Lower leg skin (tissue), 4 donors: Measurements from ENCODE around the gene ANKRD34C. TPM values are rescaled to one million over a fixed set of nuclear protein-coding genes. Genes with fewer than 3 reads are reported as not detected.

Experiments used
- DNase-seq, 2 donors: peaks; one replicate each; pipeline ENCODE4 v3.0.0-alpha.2; 2019; ENCODE audit warnings: low spot score in 2 of 2
- H3K4me3 ChIP-seq: fragments of 200-600 bp; sonication (generic); 2 replicates; pipeline ENCODE4 v1.5.1; 2017; ENCODE audit warnings: mild to moderate bottlenecking, low read depth; ENCODE audit not compliant: poor library complexity, severe bottlenecking
- POLR2A ChIP-seq, 2 donors: fragments of 450-650 bp; IDR thresholded peaks; one replicate each; pipeline ENCODE4 v1.6.1; 2016 to 2017; ENCODE audit warnings: antibody characterized with exemption in 2 of 2, mild to moderate bottlenecking in 1 of 2, moderate library complexity in 1 of 2
- WGBS, 2 donors: methylation state at CpG; one replicate each; pipeline ENCODE4 v1.1.5; 2018; 5-methylcytosine and 5-hydroxymethylcytosine counted together
- intact Hi-C: fragments of 100-400 bp; cut with DNase I; formaldehyde crosslinking; loops from one replicate; pipeline ENCODE4 v1.15.0; 2023; ENCODE audit warnings: low total_unique reads
- total RNA-seq, 4 donors: library from RNA; depleted of rRNA; stranded (reverse); fragments of >200 nt; gene quantifications; one replicate each; pipeline ENCODE4 v1.1.0, GENCODE V29; 2016
- TF ChIP-seq, protein P1 (sequence below), 3 donors: fragments of 450-650 bp; IDR thresholded peaks; one replicate each; pipeline ENCODE4 v1.5.1; 2016; ENCODE audit warnings: antibody characterized with exemption in 3 of 3, mild to moderate bottlenecking in 3 of 3, moderate library complexity in 2 of 3

The ANKRD34C gene
- total RNA-seq = not detected

DNA sequence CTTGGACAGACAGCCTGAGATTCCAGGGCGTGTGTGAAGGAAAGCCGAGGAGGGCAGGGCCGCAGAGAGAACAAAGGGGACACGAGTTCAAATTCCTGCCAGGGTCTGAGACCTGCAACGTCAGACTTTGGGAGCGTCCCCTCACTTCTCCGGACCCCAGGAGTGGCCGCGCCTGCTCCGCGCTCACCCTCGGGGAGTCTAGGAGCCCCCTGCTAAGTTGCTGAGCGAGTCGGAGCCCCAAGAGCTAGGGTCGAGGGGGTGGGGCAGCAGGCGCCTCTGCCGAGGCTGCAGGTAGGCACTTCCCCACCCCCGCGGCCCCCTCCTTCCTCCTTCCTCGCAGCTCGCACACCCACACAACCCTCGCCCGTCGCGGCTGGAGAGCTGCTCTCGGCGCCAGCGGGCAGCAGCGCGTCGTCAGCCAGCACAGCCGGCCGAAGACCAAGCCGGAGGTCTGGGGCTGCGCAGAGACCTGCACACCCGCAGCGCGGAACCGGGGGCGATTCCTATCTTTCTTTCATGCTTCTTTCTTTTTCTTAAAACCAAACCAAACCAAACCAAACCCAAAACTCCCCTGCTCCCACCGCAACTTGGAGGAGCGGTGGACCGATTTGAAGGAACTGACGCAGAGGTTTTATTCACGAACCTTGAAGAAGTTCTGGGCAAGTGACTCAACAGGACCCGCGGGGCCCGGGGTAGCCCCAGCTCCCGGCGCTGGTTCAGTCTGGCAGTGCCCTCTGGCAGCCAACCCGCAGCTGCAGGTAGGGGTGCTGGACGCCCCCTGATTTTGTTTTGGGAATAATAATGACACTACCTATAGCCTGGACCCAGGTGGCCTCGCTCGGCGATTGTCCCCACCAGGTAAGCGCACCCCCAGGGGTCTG, at the start of gene ANKRD34C:
TSS of gene ANKRD34C (plus strand) at position 352 of the 881 bp plus-strand sequence. CDS start 10,563 bp downstream, outside the sequence.
- intact Hi-C loops = no loop called here
- H3K4me3 ChIP-seq = no peak within 1 kb of the TSS
- TF ChIP-seq POLR2A (IDR thresholded peaks at IDR 0.05) = no peak
- TF ChIP-seq, protein P1, sequence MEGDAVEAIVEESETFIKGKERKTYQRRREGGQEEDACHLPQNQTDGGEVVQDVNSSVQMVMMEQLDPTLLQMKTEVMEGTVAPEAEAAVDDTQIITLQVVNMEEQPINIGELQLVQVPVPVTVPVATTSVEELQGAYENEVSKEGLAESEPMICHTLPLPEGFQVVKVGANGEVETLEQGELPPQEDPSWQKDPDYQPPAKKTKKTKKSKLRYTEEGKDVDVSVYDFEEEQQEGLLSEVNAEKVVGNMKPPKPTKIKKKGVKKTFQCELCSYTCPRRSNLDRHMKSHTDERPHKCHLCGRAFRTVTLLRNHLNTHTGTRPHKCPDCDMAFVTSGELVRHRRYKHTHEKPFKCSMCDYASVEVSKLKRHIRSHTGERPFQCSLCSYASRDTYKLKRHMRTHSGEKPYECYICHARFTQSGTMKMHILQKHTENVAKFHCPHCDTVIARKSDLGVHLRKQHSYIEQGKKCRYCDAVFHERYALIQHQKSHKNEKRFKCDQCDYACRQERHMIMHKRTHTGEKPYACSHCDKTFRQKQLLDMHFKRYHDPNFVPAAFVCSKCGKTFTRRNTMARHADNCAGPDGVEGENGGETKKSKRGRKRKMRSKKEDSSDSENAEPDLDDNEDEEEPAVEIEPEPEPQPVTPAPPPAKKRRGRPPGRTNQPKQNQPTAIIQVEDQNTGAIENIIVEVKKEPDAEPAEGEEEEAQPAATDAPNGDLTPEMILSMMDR (IDR thresholded peaks at IDR 0.05) = no peak
- DNase-seq = no peak
- 8% methylated on average over 42 to 54 of the region's 56 CpGs for WGBS, 2 donors

DNA sequence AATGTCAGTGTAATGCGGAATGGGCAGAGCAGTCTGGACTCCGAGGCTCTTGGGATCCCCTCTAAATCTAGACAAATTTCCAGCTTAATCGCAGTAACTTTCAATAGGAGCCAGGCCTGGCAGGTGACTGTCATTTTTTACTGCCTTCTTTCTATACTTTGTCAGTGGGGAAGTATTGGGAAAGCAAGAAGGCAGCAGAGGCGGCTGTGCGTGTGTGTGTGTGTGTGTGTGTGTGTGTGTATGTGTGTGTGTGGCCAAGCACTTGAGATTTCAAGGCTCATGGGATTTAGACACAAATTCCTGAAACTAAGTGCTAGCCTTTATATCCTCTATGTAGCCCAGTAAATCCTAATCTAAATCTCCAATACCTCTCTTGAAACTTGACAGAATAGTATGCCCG, 49.3 kb upstream of the ANKRD34C start:
- TF ChIP-seq, protein P1 (IDR thresholded peaks at IDR 0.05) = no peak
- intact Hi-C loops = no loop called here
- H3K4me3 ChIP-seq = no peak overlapping the region
- 75 to 76% methylated on average over 6 of the region's 6 CpGs for WGBS, 2 donors
- DNase-seq = peak in 1 of 2 donors; percentile 34

DNA sequence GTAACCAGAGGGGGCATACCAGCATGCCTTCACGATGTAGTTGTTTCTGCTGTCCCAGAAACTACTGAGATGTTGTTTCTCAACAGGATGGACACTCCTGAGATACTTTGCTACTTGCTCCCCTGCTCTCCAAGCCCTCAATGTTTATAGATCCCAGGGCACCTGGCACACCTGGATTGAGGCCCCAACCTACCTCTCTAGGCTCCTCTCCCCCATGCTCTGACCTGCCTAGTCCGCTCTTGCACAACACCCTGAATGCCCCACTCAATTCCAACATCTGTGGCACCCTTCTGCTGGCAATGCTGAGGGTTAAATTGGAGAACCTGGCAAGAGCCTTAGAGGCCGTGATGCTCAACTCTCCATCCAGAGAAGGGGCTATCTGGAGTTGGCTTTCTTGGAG, 42.5 kb upstream of the ANKRD34C start:
- DNase-seq = no peak
- WGBS, 2 donors = 67 to 82% methylated on average over 3 of the region's 3 CpGs
- H3K4me3 ChIP-seq = no peak overlapping the region
- intact Hi-C loops = no loop called here
- TF ChIP-seq POLR2A (IDR thresholded peaks at IDR 0.05) = no peak

DNA sequence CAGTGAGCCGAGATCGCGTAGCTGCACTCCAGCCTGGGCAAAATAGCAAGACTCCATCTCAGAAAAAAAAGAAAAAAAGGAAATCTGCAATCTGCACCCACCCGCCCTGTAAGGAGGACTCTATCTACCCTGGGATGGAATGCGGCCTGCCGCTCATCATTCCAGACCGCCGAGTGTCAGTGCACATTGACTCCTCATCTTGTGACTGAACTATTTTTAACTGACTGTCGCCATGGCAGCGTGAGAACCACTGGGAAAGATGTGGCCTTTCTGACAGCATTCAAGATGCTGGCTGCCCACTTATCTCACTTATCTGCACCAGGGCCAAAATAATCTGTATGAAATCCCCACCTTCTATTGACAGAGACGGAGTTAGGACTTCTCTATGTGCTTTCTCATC, 38.8 kb upstream of the ANKRD34C start:
- TF ChIP-seq POLR2A (IDR thresholded peaks at IDR 0.05) = no peak
- TF ChIP-seq, protein P1 (IDR thresholded peaks at IDR 0.05) = no peak
- intact Hi-C loops = no loop called here
- DNase-seq = peak in 1 of 2 donors; percentile 50
- H3K4me3 ChIP-seq = no peak overlapping the region
- 72 to 80% methylated on average over 11 of the region's 11 CpGs for WGBS, 2 donors

DNA sequence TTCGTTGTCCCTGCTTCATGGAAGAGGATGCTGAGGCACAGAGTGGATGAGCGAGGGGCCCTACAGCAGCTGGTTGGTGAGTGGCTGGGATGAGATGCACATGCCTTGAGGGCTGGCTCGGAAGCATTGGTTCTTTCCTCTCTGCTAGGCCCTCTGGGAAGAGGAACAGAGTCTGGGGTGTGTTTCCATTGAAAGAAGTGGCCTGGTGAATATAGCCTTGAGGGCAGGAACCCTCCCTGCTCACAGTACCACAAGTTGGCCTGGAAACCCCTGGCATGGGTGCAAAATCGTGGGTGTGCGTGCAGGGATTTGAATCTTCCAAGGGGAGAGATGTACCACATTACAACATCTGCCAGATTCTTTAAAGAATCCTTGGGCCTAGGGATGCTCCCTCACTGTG, 37.6 kb upstream of the ANKRD34C start:
- peak in 1 of 2 donors; percentile 70 for DNase-seq
- H3K4me3 ChIP-seq = no peak overlapping the region
- TF ChIP-seq, protein P1 (IDR thresholded peaks at IDR 0.05) = no peak
- TF ChIP-seq POLR2A (IDR thresholded peaks at IDR 0.05) = no peak
- intact Hi-C loops = no loop called here
- 59 to 78% methylated on average over 5 of the region's 5 CpGs for WGBS, 2 donors

DNA sequence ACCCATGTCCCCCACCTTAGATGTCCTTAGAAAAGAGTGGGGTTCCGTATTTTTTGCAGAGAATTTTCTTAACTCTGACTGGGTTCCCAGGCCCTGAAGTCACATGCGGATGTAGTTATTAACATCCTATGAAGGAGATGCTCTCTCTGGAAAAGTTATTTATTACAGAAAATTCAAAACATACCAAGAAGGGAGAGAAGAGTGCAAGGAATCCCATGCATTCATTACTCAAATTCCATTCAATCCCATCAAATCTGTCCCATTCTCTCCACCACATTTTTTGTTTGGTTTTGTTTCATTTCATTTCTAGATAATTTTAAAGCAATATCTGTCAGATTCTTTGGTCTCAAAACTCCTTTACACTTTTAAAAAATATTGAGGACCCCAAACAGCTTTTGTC, 34.3 kb upstream of the ANKRD34C start:
- DNase-seq = no peak
- WGBS, 2 donors = 51 to 66% methylated on average over 2 of the region's 2 CpGs
- no peak overlapping the region for H3K4me3 ChIP-seq
- intact Hi-C loops = no loop called here
- TF ChIP-seq, protein P1 (IDR thresholded peaks at IDR 0.05) = no peak
- TF ChIP-seq POLR2A (IDR thresholded peaks at IDR 0.05) = no peak
